SK-N-SH treated with all-trans-retinoic acid at 6 μM for 48 hours (cell line): Measurements from ENCODE around the gene NBEAL1.

Experiments
- ARNTL ChIP-seq: fragments of 450-650 bp; formaldehyde crosslinking; IDR thresholded peaks from 2 replicates; pipeline ENCODE4 v1.5.0; 2020; ENCODE audit warnings: low read depth, mild to moderate bottlenecking, moderate library complexity, borderline replicate concordance
- CSRNP3 ChIP-seq: fragments of 250-450 bp; sonication (Bioruptor Pico); IDR thresholded peaks from 2 replicates; pipeline ENCODE4 v1.5.1; 2021; ENCODE audit warnings: mild to moderate bottlenecking, moderate library complexity
- PATZ1 ChIP-seq: fragments of 250-450 bp; sonication (Bioruptor Pico); IDR thresholded peaks from 2 replicates; pipeline ENCODE4 v1.8.0; 2020; ENCODE audit warnings: mild to moderate bottlenecking, moderate library complexity, borderline replicate concordance
- PPARA ChIP-seq: fragments of 250-450 bp; sonication (Bioruptor Pico); IDR thresholded peaks from 2 replicates; pipeline ENCODE4 v1.5.0; 2020; ENCODE audit warnings: mild to moderate bottlenecking, borderline replicate concordance
- RARB ChIP-seq: fragments of 250-450 bp; sonication (Bioruptor Pico); IDR thresholded peaks from 2 replicates; pipeline ENCODE4 v1.8.0; 2021; ENCODE audit warnings: mild to moderate bottlenecking, moderate library complexity
- SNAI2 ChIP-seq: fragments of 250-450 bp; sonication (Bioruptor Pico); IDR thresholded peaks from 2 replicates; pipeline ENCODE4 v1.5.0; 2020; ENCODE audit warnings: mild to moderate bottlenecking, moderate library complexity
- ZFP30 ChIP-seq: fragments of 450-650 bp; formaldehyde crosslinking; IDR thresholded peaks from 2 replicates; pipeline ENCODE4 v1.5.0; 2022; ENCODE audit warnings: mild to moderate bottlenecking, moderate library complexity
- ZNF8 ChIP-seq: fragments of 450-650 bp; formaldehyde crosslinking; IDR thresholded peaks from 2 replicates; pipeline ENCODE4 v1.5.0; 2020; ENCODE audit warnings: mild to moderate bottlenecking, moderate library complexity

- TF ChIP-seq SNAI2 (CRISPR knock-in tag) (no peak), PATZ1 (CRISPR knock-in tag) (no peak), RARB (CRISPR knock-in tag) (no peak), PPARA (CRISPR knock-in tag) (no peak), ARNTL (CRISPR knock-in tag) (no peak), CSRNP3 (CRISPR knock-in tag) (no peak), ZNF8 (CRISPR knock-in tag) (no peak), ZFP30 (CRISPR knock-in tag) (no peak)
These were observed 107.8 kb downstream of the NBEAL1 start for GRCh38 chr2:203122317-203122986.
